K562 (cell line): ENCODE data around the gene PPAT. TPM values are rescaled to one million over a fixed set of nuclear protein-coding genes. Genes with fewer than 3 reads are reported as not detected.

Source experiments
- ATAC-seq: fragments of 200-7000 bp; cut with Tn5 transposase; 3 replicates; pipeline ENCODE4 v1.9.1; 2020; ENCODE audit warnings: moderate library complexity
- BruUV-seq: library from RNA; stranded (reverse); fragments of 400-500 nt; replicated peaks from 2 replicates; lab custom pipeline; 2021; lab: Mats Ljungman, UMichigan
- CTCF ChIA-PET: fragments of 300-600 bp; formaldehyde crosslinking; extraction: SDS; loops from one replicate; lab custom pipeline; 2021; ENCODE audit warnings: low intra/inter-chr PET ratio; lab: Yijun Ruan, JAX
- POLR2A ChIA-PET: fragments of 300-600, 350-650 bp; sonication (Branson Sonifier 250); formaldehyde crosslinking; extraction: SDS; loops from one replicate; lab custom pipeline; 2021; ENCODE audit warnings: antibody characterized with exemption, inconsistent platforms; lab: Yijun Ruan, JAX
- DNase-seq, 4 experiments: peaks; one replicate each; pipeline versions ENCODE4 v3.0.0 to v3.0.0-alpha.2; 2011 to 2018; ENCODE audit warnings: low spot score in 3 of 4, mixed read lengths in 3 of 4; ENCODE audit errors: extremely low read depth in 1 of 4
- FAIRE-seq: peaks from 2 replicates; lab custom pipeline; 2011; peaks lifted over from hg19 to GRCh38; lab: Jason Lieb, UNC
- H2AFZ ChIP-seq: 2 replicates; pipeline ENCODE4 v1.6.0; 2011; ENCODE audit warnings: low read depth, low read length, control low read depth, inconsistent platforms
- H3K27ac ChIP-seq: fragments of 200-600 bp; 3 replicates; pipeline ENCODE4 v1.8.0; 2011; ENCODE audit warnings: low read depth, mild to moderate bottlenecking, control low read depth, inconsistent platforms, low read length, moderate library complexity, mixed read lengths; ENCODE audit errors: extremely low read depth
- H3K27me3 ChIP-seq, 2 experiments: fragments of 300-600 bp in 1 of 2; 2 replicates in 1 of 2; 3 replicates in 1 of 2; pipeline versions ENCODE4 v1.6.0 to v1.8.0; 2011; ENCODE audit warnings: inconsistent platforms in 2 of 2, low read length in 2 of 2, mild to moderate bottlenecking in 1 of 2, mixed read lengths in 1 of 2, moderate library complexity in 1 of 2; ENCODE audit not compliant: control insufficient read depth in 2 of 2, insufficient read depth in 2 of 2
- H3K36me3 ChIP-seq: fragments of 300-600 bp; 3 replicates; pipeline ENCODE4 v1.8.0; 2011; ENCODE audit warnings: mild to moderate bottlenecking, low read length, inconsistent platforms; ENCODE audit not compliant: control insufficient read depth, insufficient read depth
- H3K4me1 ChIP-seq, 2 experiments: fragments of 200-600 bp in 1 of 2; replicated peaks in 1 of 2; 2 replicates in 1 of 2; 3 replicates in 1 of 2; pipeline versions ENCODE4 v1.5.1 to v1.8.0; 2011; ENCODE audit warnings: inconsistent platforms in 2 of 2, low read length in 2 of 2, mild to moderate bottlenecking in 1 of 2, mixed read lengths in 1 of 2, moderate library complexity in 1 of 2; ENCODE audit not compliant: control insufficient read depth in 2 of 2, insufficient read depth in 2 of 2
- H3K4me2 ChIP-seq: 2 replicates; pipeline ENCODE4 v1.6.1; 2011; ENCODE audit warnings: low read length, control low read depth, inconsistent platforms, mixed read lengths; ENCODE audit not compliant: insufficient read depth
- H3K4me3 ChIP-seq: fragments of 200-600 bp; sonication (generic), shearing (Covaris generic); 2 replicates; pipeline ENCODE4 v1.5.1; 2016; ENCODE audit warnings: control low read depth, inconsistent platforms
- H3K79me2 ChIP-seq: fragments of 200-600 bp; 3 replicates; pipeline ENCODE4 v1.8.0; 2011; ENCODE audit warnings: low read length, inconsistent platforms; ENCODE audit not compliant: control insufficient read depth, insufficient read depth
- H3K9ac ChIP-seq, 2 experiments: 2 replicates each; pipeline versions ENCODE4 v1.6.0 to v1.6.1; 2011; ENCODE audit warnings: low read depth in 2 of 2, low read length in 2 of 2, control low read depth in 1 of 2, inconsistent platforms in 1 of 2, mild to moderate bottlenecking in 1 of 2, mixed read lengths in 1 of 2; ENCODE audit not compliant: insufficient read depth in 1 of 2
- H3K9me1 ChIP-seq: one replicate; pipeline ENCODE4 v1.6.0; 2011; ENCODE audit warnings: inconsistent platforms, mild to moderate bottlenecking, low read length, moderate library complexity; ENCODE audit not compliant: control insufficient read depth, insufficient read depth
- H3K9me3 ChIP-seq: replicated peaks from 2 replicates; pipeline ENCODE4 v1.5.1; 2011; ENCODE audit warnings: low read depth, low read length, inconsistent platforms; ENCODE audit not compliant: control insufficient read depth, insufficient read depth
- H4K20me1 ChIP-seq: replicated peaks from 2 replicates; pipeline ENCODE4 v1.6.1; 2011; ENCODE audit warnings: low read length, inconsistent platforms, mixed read lengths; ENCODE audit not compliant: control insufficient read depth, insufficient read depth
- ATF3 ChIP-seq, 2 experiments: fragments of 450-650 bp in 1 of 2; sonication (generic) in 1 of 2; formaldehyde crosslinking in 1 of 2; IDR thresholded peaks in 1 of 2; conservative IDR thresholded peaks in 1 of 2; 2 replicates each; pipeline versions ENCODE4 v1.6.1 to v1.8.1; 2016 to 2023; ENCODE audit warnings: mild to moderate bottlenecking in 2 of 2, moderate library complexity in 2 of 2, inconsistent platforms in 1 of 2, missing genetic modification reagents in 1 of 2
- ATF4 ChIP-seq: fragments of 450-650 bp; formaldehyde crosslinking; IDR thresholded peaks from 2 replicates; pipeline ENCODE4 v1.4.0; 2022; ENCODE audit warnings: mild to moderate bottlenecking, moderate library complexity
- CBX3 ChIP-seq, 2 experiments: IDR thresholded peaks; 1 replicate in 1 of 2; 2 replicates in 1 of 2; pipeline ENCODE4 v1.6.1; 2012; ENCODE audit warnings: inconsistent platforms in 2 of 2, low read length in 2 of 2, borderline replicate concordance in 1 of 2, control low read depth in 1 of 2
- CEBPG ChIP-seq, 3 experiments: fragments of 200-800 bp in 1 of 3; sonication (Bioruptor generic) in 1 of 3; sonication (generic) in 1 of 3; formaldehyde crosslinking in 1 of 3; IDR thresholded peaks in 2 of 3; conservative IDR thresholded peaks in 1 of 3; 2 replicates each; pipeline versions ENCODE4 v1.6.1 to v1.8.0; 2016 to 2022; ENCODE audit warnings: missing compliant biosample characterization in 2 of 3, missing genetic modification characterization in 2 of 3, mild to moderate bottlenecking in 1 of 3, missing genetic modification reagents in 1 of 3
- EP300 ChIP-seq: IDR thresholded peaks from 2 replicates; pipeline ENCODE4 v1.6.1; 2012; ENCODE audit warnings: low read length, improper control_type of control experiment
- HOMEZ ChIP-seq: fragments of 250-450 bp; sonication (Bioruptor Pico); IDR thresholded peaks from 2 replicates; pipeline ENCODE4 v1.4.0; 2020; ENCODE audit warnings: mild to moderate bottlenecking, moderate library complexity
- MAFG ChIP-seq: fragments of 450-650 bp; conservative IDR thresholded peaks from 2 replicates; pipeline ENCODE4 v1.6.1; 2016; ENCODE audit warnings: missing genetic modification characterization, missing compliant biosample characterization
- POLR2H ChIP-seq: IDR thresholded peaks from 2 replicates; pipeline ENCODE4 v1.6.1; 2016; ENCODE audit warnings: missing genetic modification characterization, low read depth, mild to moderate bottlenecking, control low read depth, missing compliant biosample characterization, moderate library complexity
- RB1 ChIP-seq: fragments of 450-650 bp; IDR thresholded peaks from 2 replicates; pipeline ENCODE4 v1.6.1; 2017; ENCODE audit warnings: low read depth, mild to moderate bottlenecking
- SMAD2 ChIP-seq: fragments of 150-350 bp; IDR thresholded peaks from 2 replicates; pipeline ENCODE4 v1.6.1; 2014; ENCODE audit warnings: low read depth, mild to moderate bottlenecking, low read length
- WHSC1 ChIP-seq: IDR thresholded peaks from one replicate; pipeline ENCODE4 v1.6.1; 2012; ENCODE audit warnings: low read length, control low read depth, inconsistent platforms
- ZNF584 ChIP-seq: fragments of 200-800 bp; sonication (Bioruptor generic); IDR thresholded peaks from 2 replicates; pipeline ENCODE4 v1.6.1; 2016; ENCODE audit warnings: low read depth, mild to moderate bottlenecking, missing genetic modification characterization, missing compliant biosample characterization
- WGBS: fragments of 100-300 bp; shearing (Covaris generic); methylation state at CpG from one replicate; pipeline ENCODE4 v1.1.6; 2016; ENCODE audit warnings: low coverage, mixed read lengths; ENCODE audit not compliant: insufficient coverage; ENCODE audit errors: missing lambda C conversion rate; 5-methylcytosine and 5-hydroxymethylcytosine counted together
- in situ Hi-C: fragments of 300-500 bp; cut with MboI; formaldehyde crosslinking; loops from 4 replicates; pipeline ENCODE4 v1.15.0; 2018; ENCODE audit warnings: inconsistent platforms, mixed read lengths
- intact Hi-C: fragments of 100-400 bp; cut with micrococcal nuclease; formaldehyde crosslinking; loops from 2 replicates; pipeline ENCODE4 v1.14.2; 2022
- polyA plus RNA-seq, 8 experiments: library from polyadenylated mRNA; depleted of rRNA in 4 of 8; stranded (reverse) in 5 of 8; unstranded in 3 of 8; fragments of >200 nt; fragmentation: Nextera tagmentation in 2 of 8; fragmentation: Illumina TruSeq in 1 of 8; extraction: Ambion mirVana in 2 of 8; extraction: Trizol in 1 of 8; gene quantifications; 2 replicates each; pipeline versions ENCODE4 v1.2.1 to v1.2.3, GENCODE V29; 2011 to 2014; ENCODE audit warnings: inconsistent platforms in 1 of 8, missing spikeins in 1 of 8
- total RNA-seq, 7 experiments: library from RNA; depleted of rRNA in 6 of 7; stranded (reverse); fragments of >200 nt in 6 of 7; fragmentation: Illumina TruSeq in 2 of 7; extraction: Trizol in 2 of 7; gene quantifications; 2 replicates each; pipeline versions ENCODE4 v1.2.1 to v1.2.3, GENCODE V29; 2011 to 2021; ENCODE audit warnings: low replicate concordance in 1 of 7

Gene PPAT
- total and polyA plus RNA-seq, 9 of the 15 experiments (the other 6 are each of a cell fraction or from before 2014, with no cell fraction given) = 36.2 to 75.8 (median 55.5) TPM

GRCh38 chr4:56445699-56446098, 10.3 kb upstream of the PPAT start:
- no peak overlapping the region for H3K4me2 ChIP-seq
- BruUV-seq = no TSS peak
- CTCF ChIA-PET = no interaction called here
- no peak overlapping the region for H3K27ac ChIP-seq
- intact Hi-C loops = no loop called here
- H3K79me2 ChIP-seq = peaks cover 78% of the 10 kb centered on the region
- in situ Hi-C loops = no loop called here
- DNase-seq = no peak
- peaks cover 98% of the 10 kb centered on the region for H3K36me3 ChIP-seq
- FAIRE-seq = no peak
- peaks cover 0 to 3% of the 10 kb centered on the region in 2 experiments; a peak in 2 of 5 replicates for H3K4me1 ChIP-seq
- no peaks in the 10 kb centered on the region for H3K27me3 ChIP-seq
- WGBS = 70% methylated on average over 1 of the region's 1 CpG
- POLR2A ChIA-PET = interaction anchor here (1.0 to 2.8 kb wide), 2 partner anchors 11 to 12 kb away, joined by 4 to 17 read pairs; partner anchors contain the start of genes PAICS and PPAT
- no peaks in the 10 kb centered on the region for H3K9me3 ChIP-seq
- H3K4me3 ChIP-seq = no peak overlapping the region
- no peak overlapping the region for H2AFZ ChIP-seq
- peaks cover 3% of the 10 kb centered on the region; the same call in 1 of the 2 replicates for H4K20me1 ChIP-seq
- peak; percentile 90 for ATAC-seq
- H3K9me1 ChIP-seq = no peaks in the 10 kb centered on the region
- no peak overlapping the region for H3K9ac ChIP-seq
- TF ChIP-seq CEBPG (CRISPR knock-in tag; IDR thresholded peaks at IDR 0.05) (peak; percentile 54; the same call in 1 of the 2 replicates), CEBPG (tag; conservative IDR thresholded peaks at IDR 0.05 in 1 of 2, IDR thresholded peaks at IDR 0.05 in 1 of 2) (peak; percentile 53 to 93), HOMEZ (CRISPR knock-in tag) (no peak), ATF3 (IDR thresholded peaks at IDR 0.05) (peak; percentile 46; the same call in 1 of the 2 replicates), ATF3 (CRISPR knock-in tag; conservative IDR thresholded peaks at IDR 0.05) (no peak), WHSC1 (no peak), ZNF584 (CRISPR knock-in tag) (0 out of 2 replicates have a peak, but pooled peaks have one; percentile 45), RB1 (no peak), MAFG (tag) (no peak), CBX3 (IDR thresholded peaks at IDR 0.05; ENCODE audit: borderline replicate concordance in 1 of 2, low read length in 2 of 2) (no peak), POLR2H (peak; percentile 28; the same call in 1 of the 2 replicates), SMAD2 (no peak), ATF4 (CRISPR knock-in tag) (peak; percentile 37; the same call in 1 of the 2 replicates), EP300 (peak; percentile 19; the same call in 1 of the 2 replicates)
